Neural progenitor cell (in vitro differentiated cells): ENCODE measurements around the gene C1orf50.

Source experiments
- EZH2 ChIP-seq: fragments of 200-600 bp; sonication (generic); IDR thresholded peaks from 2 replicates; pipeline ENCODE4 v1.6.1; 2017; ENCODE audit warnings: antibody characterized with exemption, mild to moderate bottlenecking, moderate library complexity
- TF ChIP-seq, protein P1 (sequence below): fragments of 200-600 bp; sonication (generic); IDR thresholded peaks from 2 replicates; pipeline ENCODE4 v1.5.1; 2017; ENCODE audit warnings: antibody characterized with exemption, mild to moderate bottlenecking

DNA sequence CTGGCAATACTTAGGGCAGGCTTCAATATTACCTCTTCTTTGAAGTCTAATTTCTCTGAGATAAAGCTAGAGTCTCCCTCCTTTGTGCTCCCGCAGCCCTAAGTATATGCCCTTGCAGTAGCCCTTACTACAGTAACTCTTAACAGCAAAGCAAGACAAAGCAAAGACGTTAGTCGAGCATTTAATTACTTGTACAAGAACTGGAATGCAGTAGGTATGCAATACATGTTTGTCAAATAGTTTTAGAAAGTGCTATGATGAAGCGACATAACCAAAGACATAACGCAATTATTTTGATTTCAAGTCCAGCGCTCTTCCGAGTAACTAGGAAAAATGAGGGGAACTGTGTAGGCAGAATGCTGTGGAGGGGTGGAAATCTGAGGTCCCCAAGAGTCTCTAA is 1.8 kb upstream of the C1orf50 start:
- TF ChIP-seq, protein P1, sequence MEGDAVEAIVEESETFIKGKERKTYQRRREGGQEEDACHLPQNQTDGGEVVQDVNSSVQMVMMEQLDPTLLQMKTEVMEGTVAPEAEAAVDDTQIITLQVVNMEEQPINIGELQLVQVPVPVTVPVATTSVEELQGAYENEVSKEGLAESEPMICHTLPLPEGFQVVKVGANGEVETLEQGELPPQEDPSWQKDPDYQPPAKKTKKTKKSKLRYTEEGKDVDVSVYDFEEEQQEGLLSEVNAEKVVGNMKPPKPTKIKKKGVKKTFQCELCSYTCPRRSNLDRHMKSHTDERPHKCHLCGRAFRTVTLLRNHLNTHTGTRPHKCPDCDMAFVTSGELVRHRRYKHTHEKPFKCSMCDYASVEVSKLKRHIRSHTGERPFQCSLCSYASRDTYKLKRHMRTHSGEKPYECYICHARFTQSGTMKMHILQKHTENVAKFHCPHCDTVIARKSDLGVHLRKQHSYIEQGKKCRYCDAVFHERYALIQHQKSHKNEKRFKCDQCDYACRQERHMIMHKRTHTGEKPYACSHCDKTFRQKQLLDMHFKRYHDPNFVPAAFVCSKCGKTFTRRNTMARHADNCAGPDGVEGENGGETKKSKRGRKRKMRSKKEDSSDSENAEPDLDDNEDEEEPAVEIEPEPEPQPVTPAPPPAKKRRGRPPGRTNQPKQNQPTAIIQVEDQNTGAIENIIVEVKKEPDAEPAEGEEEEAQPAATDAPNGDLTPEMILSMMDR: no peak
- no peak for TF ChIP-seq EZH2
